Adipocyte (in vitro differentiated cells): Measurements from ENCODE around the gene METTL23.

ENCODE experiments used
- DNase-seq: peaks from one replicate; pipeline ENCODE4 v3.0.0-alpha.2; 2015; ENCODE audit warnings: low read depth
- H3K27me3 ChIP-seq: replicated peaks from 2 replicates; pipeline ENCODE4 v1.7.0; 2013; ENCODE audit warnings: mild to moderate bottlenecking, low read length, moderate library complexity; ENCODE audit not compliant: control insufficient read depth, insufficient read depth
- H3K36me3 ChIP-seq: 2 replicates; pipeline ENCODE4 v1.7.0; 2013; ENCODE audit warnings: low read length, mild to moderate bottlenecking, moderate library complexity; ENCODE audit not compliant: control insufficient read depth, insufficient read depth, severe bottlenecking
- H3K4me1 ChIP-seq: 2 replicates; pipeline ENCODE4 v1.7.0; 2013; ENCODE audit warnings: mild to moderate bottlenecking, low read length, moderate library complexity; ENCODE audit not compliant: control insufficient read depth, insufficient read depth
- H3K4me3 ChIP-seq: 2 replicates; pipeline ENCODE4 v1.7.0; 2013; ENCODE audit warnings: mild to moderate bottlenecking, low read length, moderate library complexity
- H3K9ac ChIP-seq: 2 replicates; pipeline ENCODE4 v1.7.0; 2013; ENCODE audit warnings: mild to moderate bottlenecking, low read length, moderate library complexity
- H3K9me3 ChIP-seq: 2 replicates; pipeline ENCODE4 v1.7.0; 2013; ENCODE audit warnings: mild to moderate bottlenecking, low read length, moderate library complexity; ENCODE audit not compliant: control insufficient read depth

The METTL23 gene

DNA sequence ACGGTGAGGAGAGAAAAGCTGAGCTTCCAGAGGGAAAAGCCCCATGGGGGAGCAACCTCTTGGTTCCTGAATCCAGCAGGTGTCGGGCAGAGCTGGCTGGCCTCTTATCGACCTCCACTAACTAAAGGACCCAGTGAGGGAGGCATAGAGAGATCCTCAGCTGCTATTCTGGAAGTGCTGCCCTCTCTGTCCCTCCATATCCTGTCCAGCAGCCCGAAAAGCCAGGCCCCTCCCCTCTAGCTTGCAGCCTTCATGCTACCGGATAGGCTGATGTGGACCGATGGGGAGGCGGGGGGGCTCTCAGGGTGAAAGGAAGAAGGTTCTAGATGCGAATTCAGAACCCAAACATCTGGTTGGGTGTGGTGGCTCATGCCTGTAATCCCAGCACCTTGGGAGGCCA lies 40.8 kb upstream of the METTL23 start:
- Histone ChIP-seq H3K4me1 (peaks cover 59% of the 10 kb centered on the region), H3K4me3 (no peak overlapping the region), H3K9ac (peak overlapping the region; percentile 31), H3K9me3 (no peaks in the 10 kb centered on the region), H3K36me3 (peaks cover 21% of the 10 kb centered on the region), H3K27me3 (no peaks in the 10 kb centered on the region)
- no peak for DNase-seq

DNA sequence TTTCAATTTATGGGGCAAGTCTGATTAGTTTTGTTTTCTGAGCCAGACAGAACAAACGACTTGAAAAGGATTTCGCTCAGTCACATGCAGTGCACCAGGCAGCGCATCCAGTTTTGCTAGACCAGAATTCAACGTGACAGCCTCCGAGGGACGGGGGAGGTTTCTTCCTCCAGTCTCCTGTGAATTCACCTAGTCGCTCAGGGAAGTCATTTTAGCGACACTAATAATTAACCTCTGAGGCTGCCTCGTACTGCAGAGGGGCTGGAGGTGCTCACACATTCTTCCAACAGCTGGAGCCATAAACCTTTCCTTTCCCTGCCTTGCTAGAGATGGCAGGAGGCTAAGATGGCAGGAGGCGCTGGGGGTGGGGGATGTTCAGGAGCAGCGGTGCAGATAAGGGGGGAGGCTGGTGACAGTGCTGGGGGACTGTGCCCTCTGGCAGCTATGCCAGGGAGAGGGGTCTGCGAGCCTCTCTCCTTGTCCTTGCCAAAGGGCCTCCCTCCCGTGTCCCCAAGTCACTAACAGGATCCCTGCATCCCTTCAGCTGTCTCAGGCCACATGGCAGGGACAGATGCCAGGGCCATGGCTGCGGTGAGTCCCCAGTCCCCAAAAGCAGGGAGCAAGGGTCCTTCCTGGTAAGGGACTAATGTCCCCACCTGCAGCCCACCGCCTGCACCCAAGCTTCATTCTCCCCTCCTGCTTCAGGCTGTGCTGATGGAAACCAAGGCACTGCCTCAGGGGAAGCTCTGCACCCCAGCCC lies 39.9 kb upstream of the METTL23 start:
- H3K4me3 ChIP-seq, result peak overlapping the region; percentile 36
- no peak for DNase-seq

DNA sequence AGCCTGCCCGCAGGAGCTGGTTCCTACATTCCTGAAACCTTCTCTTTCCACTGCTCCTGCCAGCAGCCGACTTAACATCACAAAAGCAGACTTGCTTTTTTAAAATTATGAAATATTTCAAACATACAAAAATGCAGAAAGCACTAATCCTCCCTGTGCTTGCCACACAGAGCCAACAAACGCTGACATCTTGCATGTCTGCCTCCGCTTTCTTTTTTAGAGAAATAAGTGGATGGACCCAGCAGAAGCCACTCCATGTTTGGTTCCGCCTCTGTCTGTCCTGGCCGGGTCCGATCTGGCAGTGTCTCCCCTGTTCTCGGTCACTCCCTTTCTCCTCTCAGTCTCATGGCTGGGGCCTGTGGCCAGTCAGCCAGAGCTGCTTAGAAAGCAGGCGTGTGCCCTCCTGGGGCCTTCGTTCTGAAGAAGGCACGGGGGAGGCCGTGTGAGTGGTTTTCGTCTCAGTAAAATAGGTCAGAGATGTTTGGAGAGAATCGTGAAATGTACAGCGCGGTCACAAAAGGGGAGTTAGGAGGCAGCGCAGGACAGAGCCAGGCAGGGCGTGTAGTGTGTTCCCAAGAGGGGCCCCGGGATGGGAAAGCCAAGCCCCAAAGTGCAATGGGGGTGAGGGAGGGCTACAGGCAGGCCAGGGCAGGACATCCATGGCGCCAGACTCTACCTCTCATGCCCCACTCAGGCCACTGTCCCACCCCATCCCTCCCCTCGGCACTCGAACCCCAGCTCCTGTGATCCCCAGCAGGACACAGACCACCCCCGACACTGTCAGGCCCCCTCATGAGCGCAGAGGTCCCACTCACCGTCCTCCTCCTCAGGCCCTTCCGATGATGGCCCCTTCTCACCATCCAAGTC lies 39.1 kb upstream of the METTL23 start:
- H3K4me1 ChIP-seq, result peaks cover 47% of the 10 kb centered on the region
- H3K9ac ChIP-seq, result peak overlapping the region; percentile 76
- no peaks in the 10 kb centered on the region for H3K9me3 ChIP-seq
- H3K27me3 ChIP-seq, result no peaks in the 10 kb centered on the region
- peak; percentile 75 for DNase-seq
- peaks cover 28% of the 10 kb centered on the region for H3K36me3 ChIP-seq
- H3K4me3 ChIP-seq, result peak overlapping the region; percentile 36

More for the DNA sequence above, 39.9 kb upstream of the METTL23 start:
- Histone ChIP-seq H3K4me1 (peaks cover 53% of the 10 kb centered on the region), H3K9me3 (no peaks in the 10 kb centered on the region), H3K27me3 (no peaks in the 10 kb centered on the region), H3K36me3 (peaks cover 28% of the 10 kb centered on the region), H3K9ac (peak overlapping the region; percentile 76)

DNA sequence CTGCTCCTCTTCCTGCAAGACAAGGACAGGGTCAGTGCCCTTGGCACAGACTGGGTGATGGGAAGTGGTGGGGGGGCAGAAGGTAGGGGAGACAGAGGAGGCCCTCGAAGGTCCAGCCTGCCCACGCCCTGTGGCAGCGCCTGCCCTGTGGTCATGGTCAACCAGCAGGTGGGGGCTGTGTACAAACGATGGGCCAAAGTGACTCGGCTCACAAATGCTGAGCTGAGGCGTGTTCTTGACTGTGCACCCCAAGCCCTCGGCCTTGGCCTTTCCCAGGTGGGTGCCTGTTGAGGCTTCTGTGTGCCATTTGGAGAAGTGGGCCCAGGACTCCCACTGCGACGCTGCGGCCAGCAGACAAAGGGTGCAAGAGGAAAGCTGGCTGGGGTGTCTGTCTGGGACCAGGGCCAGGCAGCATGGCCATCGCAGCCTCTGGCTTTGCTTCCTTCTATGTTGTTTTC lies 38.4 kb upstream of the METTL23 start:
- Histone ChIP-seq H3K4me3 (peak overlapping the region; percentile 30), H3K9me3 (no peaks in the 10 kb centered on the region), H3K9ac (peak overlapping the region; percentile 76), H3K36me3 (peaks cover 21% of the 10 kb centered on the region), H3K4me1 (peaks cover 46% of the 10 kb centered on the region), H3K27me3 (no peaks in the 10 kb centered on the region)
- no peak for DNase-seq

DNA sequence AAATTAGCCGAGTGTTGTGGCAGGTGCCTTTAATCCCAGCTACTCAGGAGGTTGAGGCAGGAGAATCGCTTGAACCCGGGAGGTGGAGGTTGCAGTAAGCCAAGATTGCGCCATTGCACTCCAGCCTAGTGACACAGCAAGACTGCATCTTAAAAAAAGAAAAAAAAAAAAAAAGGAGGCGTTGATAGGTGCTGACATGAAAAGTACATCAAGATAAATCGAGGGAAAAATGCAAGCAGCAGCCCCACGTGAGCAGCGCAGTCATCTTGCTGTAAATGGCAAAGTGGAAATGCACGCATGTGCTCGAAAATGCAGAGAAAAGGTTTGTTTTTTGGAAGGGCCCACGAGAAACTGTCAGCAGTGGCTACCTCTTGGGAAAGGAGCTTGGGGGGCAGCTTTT lies 36.8 kb upstream of the METTL23 start:
- H3K9me3 ChIP-seq, result no peaks in the 10 kb centered on the region
- no peaks in the 10 kb centered on the region for H3K27me3 ChIP-seq
- H3K36me3 ChIP-seq, result peaks cover 9% of the 10 kb centered on the region
- H3K9ac ChIP-seq, result no peak overlapping the region
- no peak for DNase-seq
- peaks cover 54% of the 10 kb centered on the region for H3K4me1 ChIP-seq
- H3K4me3 ChIP-seq, result no peak overlapping the region

DNA sequence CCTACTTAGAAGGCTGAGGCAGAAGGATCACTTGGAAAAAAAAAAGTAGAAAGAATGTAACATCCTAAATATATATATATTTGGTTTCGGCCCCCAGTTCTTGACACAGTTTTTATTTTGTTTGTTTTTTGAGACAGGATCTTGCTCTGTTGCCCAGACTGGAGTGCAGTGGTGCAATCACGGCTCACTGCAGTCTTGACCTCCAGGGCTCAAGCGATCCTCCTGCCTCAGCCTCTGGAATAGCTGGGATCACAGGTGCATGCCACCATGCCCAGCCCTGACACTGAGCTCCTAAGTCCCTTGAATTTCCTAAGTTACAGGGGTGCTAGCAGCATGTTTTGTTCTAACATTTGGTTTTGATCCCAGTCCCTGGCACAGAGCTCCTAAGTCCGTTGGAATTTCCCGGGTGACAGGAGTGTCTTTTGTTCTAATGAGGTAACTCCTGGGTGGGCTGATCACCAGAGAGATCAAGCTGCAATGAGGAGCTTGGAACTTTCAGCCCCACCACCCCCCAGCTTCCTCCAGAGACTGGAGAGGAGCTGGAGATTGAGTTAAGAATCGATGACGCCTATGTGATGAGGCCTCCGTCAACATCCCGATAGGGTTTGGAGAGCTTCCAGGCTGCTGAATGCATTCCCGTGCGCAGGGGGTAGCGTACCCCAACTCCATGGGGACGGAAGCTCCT lies 35.9 kb upstream of the METTL23 start:
- no peaks in the 10 kb centered on the region for H3K27me3 ChIP-seq
- H3K36me3 ChIP-seq, result peaks cover 9% of the 10 kb centered on the region
- peaks cover 59% of the 10 kb centered on the region for H3K4me1 ChIP-seq
- H3K9ac ChIP-seq, result no peak overlapping the region
- H3K4me3 ChIP-seq, result no peak overlapping the region
- no peak for DNase-seq
- no peaks in the 10 kb centered on the region for H3K9me3 ChIP-seq

DNA sequence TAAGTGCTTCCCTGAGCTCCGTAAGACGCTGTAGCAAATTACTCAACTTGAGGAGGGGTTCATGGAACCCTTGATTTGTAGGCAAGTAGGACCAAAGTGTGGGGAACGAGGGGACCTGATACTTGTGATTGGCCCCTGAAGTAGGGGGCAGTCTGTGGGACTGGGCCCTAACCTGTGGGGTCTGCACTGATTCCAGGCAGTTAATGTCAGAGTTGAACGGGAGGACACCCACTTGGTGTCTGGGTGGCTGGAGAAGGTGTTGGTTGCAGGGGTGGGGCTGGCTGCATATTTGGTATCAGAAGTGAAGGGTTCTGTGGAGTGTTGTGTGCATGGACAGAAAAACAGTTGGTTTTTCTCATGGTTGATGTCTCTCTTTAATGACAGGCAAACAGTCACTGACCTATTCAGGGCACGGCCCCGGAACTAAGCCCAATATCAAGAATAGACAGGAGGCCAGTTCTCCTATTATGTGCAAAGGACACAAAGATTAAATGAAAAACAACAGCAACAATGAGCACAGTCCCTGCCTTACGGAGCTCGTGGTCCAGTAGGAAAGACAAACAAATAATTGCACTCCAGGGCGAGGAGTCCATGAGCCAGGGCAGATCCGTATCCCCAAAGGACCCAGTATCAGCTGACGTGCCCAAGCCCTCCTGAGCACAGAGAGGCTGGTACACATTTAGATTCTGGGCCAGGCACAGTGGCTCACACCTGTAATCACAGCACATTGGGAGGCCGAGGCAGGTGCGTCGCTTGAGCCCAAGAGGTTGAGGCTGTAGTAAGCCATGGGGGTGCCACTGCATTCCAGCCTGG lies 35.1 kb upstream of the METTL23 start:
- Histone ChIP-seq H3K4me3 (no peak overlapping the region), H3K9ac (no peak overlapping the region), H3K36me3 (peaks cover 9% of the 10 kb centered on the region), H3K4me1 (peaks cover 60% of the 10 kb centered on the region), H3K9me3 (no peaks in the 10 kb centered on the region), H3K27me3 (no peaks in the 10 kb centered on the region)
- no peak for DNase-seq

DNA sequence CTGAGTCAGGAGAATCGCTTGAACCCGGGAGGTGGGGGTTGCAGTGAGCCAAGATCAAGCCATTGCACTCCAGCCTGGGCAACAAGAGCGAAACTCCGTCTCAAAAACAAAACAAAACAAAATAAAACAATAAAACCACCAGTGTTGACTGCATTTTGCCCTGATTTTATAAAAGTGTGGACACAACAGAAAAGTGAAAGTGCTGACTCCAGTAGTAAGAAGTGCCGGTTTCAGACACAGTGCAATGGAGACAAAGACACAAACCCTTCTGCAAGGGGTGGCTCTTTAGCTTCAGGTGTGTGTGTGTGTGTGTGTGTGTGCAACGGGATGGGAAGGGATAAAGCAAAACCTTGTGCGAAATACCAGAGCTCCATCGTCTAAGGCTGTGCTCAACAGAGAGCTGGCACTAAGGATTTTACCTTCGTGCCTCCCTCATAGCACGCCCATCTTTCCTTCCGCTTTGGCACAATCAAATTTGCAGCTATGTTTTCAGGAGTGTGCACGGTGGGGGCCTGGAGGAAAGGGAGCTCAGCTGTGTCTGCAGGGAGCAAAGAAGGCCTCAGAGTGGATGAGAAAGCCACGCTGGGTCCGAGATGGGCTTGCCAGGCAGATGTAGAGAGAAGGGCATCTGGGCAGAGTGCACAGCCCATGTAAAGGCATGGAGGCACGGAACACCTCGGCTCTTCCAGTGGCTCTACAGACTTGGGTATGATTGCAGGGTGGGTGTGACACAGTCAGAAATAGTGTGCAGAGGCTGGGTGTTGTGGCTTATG lies 31.4 kb upstream of the METTL23 start:
- peaks cover 9% of the 10 kb centered on the region for H3K36me3 ChIP-seq
- no peak overlapping the region for H3K4me3 ChIP-seq
- no peak overlapping the region for H3K9ac ChIP-seq
- no peaks in the 10 kb centered on the region for H3K9me3 ChIP-seq
- H3K27me3 ChIP-seq, result no peaks in the 10 kb centered on the region
- no peak for DNase-seq
- peaks cover 59% of the 10 kb centered on the region for H3K4me1 ChIP-seq

DNA sequence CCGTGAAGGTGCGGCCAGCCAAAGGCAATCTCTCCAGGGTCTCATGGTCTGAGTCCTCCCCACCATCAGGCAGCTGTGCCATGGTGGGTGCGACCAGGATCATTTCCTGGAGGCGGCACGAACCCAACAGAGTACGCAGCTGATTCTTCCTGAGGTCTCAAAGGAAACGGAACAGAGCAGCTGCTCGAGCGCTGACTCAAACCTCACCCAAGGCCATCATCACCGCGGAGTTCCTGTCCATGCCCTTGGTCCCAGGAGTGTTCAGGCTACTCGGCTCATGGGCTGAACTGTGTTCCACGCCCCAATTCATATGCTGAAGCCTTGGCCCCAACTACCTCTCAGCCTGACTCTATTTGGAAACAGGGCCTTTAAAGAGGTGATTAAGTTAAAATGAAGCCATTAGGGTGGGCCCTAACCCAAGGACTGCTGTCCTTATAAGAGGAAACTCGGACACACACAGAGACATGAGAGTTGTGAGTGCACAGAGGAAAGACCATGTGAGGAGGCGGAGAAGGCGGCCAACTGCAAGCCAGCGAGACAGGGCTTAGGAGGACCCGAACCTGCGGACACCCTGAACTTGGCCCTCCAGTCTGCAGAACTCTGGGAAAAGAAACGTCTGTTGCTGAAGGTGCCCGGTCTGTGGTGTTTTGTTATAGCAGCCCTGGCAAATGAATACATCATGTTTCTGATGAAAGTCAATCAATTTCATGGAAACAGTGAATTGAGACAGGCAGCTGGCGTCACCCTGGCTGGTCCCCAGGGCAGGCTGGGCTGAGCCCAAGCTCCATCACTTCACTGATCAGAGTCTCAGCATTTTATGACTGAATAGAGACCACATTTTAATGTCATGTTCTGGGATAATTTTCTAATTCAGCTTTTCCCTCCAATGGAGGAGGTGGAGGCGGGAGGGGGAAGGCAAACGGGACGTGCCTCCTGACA lies 29.6 kb upstream of the METTL23 start:
- H3K9ac ChIP-seq, result peak overlapping the region; percentile 54
- no peaks in the 10 kb centered on the region for H3K9me3 ChIP-seq
- H3K4me3 ChIP-seq, result peak overlapping the region; percentile 23
- DNase-seq, result no peak
- no peaks in the 10 kb centered on the region for H3K36me3 ChIP-seq
- no peaks in the 10 kb centered on the region for H3K27me3 ChIP-seq
- H3K4me1 ChIP-seq, result peaks cover 75% of the 10 kb centered on the region
